HG03045 (cell line): ENCODE data around the gene TMEM259.
"Not testable (repeated sequence)": the region's sequence is repeated elsewhere in the genome, so short reads cannot be mapped to it uniquely, and the experiment has no call there.

ENCODE experiments used
- ATAC-seq: cut with Tn5 transposase; IDR thresholded peaks from one replicate; pipeline ENCODE4 v1.9.1; 2021; ENCODE audit warnings: mild to moderate bottlenecking, moderate library complexity; ENCODE audit not compliant: unreplicated experiment

Gene TMEM259

DNA sequence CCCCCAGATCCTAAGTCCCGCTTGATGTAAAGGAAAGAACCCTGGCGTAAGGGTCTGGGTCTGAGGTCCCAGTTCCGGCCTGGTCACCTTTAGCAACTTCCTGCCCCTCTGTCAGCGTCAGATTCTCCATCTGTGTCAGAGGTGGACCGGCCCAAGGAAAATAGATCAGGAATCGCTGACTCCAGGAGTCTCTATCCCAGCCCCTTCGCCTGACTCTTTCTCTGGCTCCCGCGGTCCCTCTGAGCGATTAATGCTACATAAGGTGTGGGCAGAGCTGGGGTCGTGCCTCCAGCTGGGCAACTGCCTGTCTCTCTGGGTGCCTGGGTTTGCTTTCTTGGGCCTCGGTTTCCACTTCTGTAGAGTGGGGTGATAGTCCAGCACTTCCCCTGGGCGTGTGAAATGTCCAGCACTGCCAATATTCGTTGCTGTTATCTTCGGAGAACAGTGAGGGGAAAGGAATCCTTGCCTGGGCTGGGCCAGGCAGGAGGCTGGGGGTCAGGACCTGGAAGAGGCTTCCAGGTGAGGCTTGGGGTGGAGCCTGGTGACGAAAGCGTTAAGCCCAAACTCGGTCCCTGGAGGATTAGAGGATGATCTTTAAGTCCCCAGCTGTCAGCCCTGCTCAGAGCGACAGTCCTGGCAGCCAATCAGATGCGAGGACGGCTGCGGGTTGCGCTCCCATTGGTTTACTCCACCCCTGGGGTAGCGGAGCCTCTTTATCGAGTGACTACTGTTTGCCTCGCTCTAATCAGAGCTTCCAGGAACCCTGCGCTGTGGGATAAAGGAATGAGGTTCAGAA is 19.8 kb upstream of the TMEM259 start:
- peak; percentile 44 for ATAC-seq

DNA sequence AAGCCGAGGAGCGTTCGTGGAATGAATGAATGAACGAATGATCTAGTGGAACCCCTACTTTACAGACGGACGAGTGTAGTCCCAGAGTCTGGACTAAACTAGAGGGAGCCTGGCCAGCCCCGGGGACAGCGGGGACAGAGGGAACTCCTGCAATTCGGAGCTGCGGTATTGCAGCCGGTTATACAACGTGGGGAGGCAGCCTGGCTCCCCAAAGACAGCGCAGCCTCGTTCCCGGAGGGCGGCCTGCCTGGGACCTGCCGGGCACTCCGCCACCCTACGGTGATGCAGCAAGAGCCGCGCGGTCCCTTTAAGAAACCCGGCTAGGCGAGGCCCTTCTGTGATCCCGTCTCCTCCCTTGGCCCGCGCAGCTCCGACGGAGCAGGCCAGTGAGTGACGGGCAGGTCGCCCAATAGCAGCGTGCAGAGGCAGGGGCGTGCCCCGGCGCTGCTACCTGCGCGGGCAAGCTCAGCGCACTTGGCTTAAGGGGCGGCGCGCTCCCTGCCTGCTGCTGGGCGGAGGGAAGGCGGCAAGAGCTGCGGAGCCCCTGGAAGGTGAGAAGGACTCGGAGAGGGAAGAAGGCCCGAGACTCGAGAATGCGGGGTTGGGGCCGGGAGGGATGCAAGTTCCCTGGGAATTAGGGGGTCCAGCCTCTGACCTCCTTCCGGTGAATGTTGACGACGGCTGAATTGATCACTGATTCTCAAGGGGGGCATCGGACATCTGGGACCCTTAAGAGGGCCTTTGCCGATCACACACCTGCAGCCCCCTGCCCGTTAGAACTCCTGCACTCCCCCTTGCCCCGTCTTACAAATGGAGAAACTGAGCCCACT is 18.9 kb upstream of the TMEM259 start, which contains the start of gene ABCA7:
TSS of gene ABCA7 (plus strand) at position 462 of the 830 bp plus-strand sequence. CDS start 1,255 bp downstream, outside the sequence.
- ATAC-seq, result peak; percentile 70

DNA sequence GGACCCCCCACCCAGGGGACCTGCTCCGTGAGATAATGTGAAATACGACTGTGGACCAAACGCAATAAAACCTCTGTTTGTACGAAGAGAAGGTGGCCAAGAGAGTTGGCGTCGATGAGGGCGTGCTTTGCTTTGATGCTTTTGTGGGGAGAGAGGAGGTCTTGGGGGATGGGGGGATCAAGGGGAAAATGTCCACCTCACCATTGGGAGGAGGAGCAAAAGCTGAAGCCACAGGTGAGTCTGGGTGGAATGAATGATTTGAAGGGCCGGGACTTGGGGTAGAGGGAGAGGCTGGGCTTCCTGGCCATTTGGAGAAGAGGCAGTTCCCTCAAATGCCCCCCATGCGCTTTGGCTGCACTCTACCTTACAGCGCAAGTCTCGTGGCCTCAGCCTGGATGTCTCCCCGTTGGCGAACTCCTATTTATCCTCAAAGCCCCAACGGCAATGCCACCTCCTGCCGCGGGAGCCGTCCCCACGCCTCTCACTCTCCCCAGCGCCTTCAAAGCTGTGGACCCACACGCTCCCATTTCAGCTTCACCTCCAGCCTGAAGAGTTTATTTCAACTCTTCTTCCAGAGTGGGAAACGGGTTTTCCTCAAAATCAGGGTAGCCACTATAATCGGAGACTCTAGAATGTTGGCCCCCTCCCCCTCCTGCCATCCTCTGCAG is 18.2 kb upstream of the TMEM259 start:
- no peak for ATAC-seq

DNA sequence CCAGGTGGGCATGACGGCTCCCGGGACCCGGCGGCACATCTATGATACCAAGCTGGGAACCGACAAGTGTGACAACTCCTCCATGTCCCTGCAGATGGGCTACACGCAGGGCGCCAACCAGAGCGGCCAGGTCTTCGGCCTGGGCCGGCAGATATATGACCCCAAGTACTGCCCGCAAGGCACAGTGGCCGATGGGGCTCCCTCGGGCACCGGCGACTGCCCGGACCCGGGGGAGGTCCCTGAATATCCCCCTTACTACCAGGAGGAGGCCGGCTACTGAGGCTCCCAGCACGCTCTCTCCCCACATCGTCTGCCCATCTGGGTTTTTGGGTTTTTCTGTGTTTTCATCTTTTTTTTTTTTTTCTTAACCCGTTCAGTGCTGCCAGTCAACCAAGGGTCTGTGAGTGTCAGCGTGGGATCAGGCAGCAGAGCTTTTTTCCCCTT is 16.7 kb upstream of the TMEM259 start:
- ATAC-seq, result no peak

DNA sequence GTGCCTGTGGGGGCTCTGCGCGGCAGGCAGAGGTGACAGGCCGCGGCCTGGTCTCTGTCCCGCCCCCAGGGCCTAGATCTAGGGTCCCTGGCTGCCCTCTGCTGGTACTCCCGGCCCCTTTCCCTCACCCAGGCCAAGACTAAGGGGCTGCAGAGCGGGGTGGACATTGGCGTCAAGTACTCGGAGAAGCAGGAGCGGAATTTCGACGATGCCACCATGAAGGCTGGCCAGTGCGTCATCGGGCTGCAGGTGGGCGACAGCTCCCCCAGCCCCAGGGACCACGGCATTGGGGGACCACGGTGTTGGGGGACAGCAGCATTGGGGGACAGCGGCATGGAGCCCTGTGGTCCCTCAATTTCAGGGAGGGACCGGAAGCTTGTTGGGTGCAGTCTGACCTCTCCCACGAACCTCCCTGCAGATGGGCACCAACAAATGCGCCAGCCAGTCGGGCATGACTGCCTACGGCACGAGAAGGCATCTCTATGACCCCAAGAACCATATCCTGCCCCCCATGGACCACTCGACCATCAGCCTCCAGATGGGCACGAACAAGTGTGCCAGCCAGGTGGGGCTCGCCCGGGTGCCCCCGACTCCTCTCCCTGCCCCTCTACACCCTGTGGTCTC is 15.2 kb upstream of the TMEM259 start:
- no peak for ATAC-seq

DNA sequence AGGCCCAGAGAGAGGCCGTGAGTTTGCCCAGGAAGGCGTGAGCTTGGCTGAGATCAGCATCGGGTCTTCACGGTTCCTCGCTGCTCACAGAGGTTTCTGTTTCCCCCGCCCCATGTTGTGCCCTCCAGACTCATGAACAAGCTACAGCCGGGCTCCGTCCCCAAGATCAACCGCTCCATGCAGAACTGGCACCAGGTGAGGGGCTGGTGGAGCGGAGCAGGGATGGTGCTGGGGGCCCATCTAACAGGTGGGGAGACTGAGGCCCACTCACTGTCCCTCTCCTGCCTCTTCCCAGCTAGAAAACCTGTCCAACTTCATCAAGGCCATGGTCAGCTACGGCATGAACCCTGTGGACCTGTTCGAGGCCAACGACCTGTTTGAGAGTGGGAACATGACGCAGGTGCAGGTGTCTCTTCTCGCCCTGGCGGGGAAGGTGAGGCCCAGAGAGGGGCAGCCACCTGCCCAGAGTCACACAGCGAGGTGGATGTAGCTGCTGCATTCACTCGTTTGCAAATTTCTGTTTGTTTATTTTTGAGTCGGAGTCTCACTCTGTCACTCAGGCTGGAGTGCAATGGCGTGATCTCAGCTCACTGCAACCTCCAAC is 11.4 kb upstream of the TMEM259 start:
- ATAC-seq, result no peak

DNA sequence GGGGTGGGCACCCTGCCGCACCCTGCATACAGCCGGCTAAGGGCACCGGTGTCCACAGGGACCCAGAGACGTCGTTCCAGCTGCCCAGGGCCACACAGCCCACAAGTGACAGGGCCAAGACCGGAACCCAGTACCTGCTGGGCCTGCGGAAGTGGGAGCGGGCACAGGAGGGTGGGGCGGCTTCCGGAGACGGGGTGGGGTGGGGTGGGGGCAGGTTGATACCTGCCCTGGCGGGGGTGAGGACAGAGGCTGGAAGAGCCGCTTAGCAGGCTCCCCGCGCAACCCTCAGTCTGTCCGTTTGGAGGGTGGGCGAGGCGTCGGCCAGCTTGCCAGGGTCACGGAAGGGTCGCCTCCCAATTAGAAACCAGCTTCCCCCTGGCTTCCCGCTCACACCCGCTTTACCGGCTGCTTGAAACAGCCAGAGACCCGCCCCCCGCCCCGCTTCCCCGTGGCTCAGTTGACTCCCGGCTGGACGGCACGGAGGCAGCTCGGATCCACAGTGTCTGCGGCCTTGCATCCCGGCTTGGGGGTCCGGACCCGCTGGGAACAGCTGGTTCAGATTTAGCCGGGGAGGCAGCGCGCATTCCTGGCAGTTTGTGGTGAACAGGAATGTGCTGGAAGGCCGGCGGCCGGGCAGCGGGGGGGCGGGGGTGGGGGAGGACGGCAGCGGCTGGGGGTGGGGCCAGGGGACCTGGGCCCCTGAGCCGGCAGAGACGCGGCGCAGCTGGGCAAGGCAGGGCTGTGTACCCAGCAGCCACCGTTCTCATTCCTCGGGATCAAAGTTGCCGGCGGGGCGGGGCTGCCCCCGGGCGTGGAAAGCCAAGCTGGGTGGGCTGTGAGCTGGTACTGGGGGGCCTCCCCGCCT is 7.4 kb upstream of the TMEM259 start:
- ATAC-seq, result no peak

DNA sequence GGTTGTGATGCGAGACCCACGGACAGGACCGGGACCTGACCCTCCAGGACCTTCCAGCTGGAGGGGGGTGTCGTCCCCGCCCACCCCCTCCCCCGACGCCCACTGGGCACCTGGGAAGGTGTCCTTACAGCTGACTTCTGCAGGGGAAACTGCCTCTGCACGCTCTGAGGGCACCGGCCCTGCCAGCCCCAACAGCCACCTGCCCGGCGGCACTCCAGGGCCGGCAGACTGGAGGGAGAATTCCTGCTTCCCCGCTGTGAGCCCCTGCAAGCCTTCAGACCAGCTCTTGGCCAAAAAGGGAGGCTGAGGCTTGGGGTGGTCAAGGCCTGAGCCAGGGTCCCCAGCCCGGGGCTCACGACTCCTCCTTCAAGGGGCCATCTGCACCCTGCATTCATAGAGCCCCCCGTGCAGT is 6.7 kb upstream of the TMEM259 start:
- no peak for ATAC-seq

DNA sequence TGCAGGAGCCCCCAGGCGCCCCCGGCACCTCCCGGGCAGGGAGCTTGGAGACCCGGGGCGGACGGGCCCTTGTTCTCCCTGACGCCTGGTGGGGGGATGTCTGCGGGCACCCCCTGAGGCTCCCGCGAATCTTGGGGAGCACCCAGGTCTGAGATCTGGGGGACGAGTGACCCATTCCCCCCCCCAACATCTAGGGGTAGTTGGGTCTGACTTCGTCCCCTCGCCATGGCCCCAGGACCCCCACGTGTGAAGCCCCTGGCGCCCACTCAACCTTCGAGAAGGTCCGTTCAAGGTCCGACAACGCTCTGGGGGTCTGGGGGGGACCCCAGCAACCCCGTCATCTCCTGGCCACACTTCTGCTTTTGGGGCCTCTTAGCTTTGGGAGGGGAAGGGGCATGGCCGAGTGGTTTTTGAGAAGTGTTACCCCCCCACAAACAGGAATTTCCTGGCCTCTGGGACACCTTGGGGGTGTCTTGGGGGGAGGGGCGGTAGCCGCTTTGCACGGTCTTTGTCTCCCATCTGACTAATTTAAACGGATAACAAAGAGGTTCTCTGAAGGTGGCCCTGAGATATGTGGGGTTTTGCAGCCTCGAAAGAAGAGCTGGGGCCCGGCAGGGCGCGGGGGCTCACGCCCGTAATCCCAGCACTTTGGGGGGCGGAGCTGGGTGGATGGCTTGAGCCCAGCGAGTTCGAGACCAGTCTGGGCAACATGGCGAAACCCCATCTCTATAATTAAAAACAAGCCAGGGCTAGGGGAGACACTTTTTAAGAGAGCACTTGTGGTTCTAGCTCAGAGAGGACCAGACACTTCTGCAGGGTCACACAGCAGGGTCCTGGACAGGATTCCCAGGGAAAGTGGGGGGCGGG is 6.1 kb upstream of the TMEM259 start:
- ATAC-seq, result no peak

DNA sequence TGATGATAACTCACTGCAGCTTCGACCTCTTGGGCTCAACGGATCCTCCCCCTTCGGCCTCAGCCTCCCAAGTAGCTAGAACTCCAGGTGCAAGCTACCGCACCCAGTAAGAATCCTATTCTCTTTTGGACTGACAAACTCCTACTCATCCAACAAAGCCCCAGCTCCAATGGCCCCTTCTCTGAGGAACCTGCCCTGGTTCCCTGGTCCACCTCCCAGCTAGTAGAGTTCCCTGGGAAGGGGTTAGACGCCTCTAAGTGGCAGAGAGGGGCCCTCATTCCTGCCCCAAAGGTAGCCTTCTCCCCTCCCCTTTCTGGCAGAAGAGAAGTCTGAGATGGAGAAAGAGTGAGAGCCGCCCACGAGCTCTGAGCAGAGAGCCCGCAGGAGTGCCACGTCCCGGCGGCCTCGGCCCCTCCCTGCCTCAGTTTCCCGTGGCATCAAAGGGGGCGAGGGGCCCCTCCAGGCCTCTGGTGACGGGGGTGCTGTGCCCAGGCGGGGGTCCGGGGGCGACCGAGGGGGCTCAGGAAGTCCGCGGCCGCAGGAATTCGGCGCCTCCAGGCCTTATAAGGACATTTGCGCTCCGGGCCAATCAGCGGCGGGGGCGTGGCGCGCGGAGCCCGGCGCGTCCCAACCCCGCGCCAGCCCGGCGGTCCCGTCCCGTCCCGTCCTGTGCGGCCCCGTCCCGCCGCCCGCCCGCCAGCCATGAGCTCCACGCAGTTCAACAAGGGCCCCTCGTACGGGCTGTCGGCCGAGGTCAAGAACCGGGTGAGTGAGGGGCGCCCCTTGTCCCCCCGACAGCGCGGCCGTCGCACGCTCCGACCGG is 5.2 kb upstream of the TMEM259 start, which contains the start of gene CNN2:
TSS of gene CNN2 (plus strand) at position 649 of the 823 bp plus-strand sequence. CDS start at position 703, 54 bp downstream.
- peak; percentile 51 for ATAC-seq

DNA sequence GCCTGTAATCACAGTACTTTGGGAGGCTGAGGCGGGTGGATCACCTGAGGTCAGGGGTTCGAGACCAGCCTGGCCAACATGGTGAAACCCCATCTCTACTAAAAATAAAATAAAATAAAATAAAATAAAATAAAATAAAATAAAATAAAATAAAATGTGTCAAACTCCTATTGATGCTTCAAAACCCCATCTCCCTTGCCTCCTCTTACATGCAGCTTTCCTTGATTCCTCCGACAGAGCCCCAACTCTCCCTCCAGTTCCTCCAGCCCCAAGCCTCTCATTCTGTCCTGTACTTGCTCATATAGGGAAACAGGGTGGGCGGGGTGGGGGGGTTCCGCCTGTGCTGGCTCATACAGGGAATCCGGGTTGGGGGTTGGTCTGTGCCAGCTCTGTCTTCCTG is 4.2 kb upstream of the TMEM259 start:
- not testable (repeated sequence) for ATAC-seq

DNA sequence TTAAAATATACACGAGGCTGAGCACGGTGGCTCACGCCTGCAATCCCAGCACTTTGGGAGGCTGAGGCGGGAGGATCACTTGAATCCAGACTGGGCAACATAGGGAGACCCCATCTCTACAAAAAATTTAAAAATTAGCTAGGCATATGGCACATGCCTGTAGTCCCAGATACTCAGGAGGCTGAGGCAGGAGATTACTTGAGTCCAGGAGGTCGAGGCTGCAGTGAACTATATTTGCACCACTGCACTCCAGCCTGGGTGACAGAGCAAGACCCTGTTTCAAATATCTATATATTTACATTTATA is 2.9 kb upstream of the TMEM259 start:
- ATAC-seq, result not testable (repeated sequence)

DNA sequence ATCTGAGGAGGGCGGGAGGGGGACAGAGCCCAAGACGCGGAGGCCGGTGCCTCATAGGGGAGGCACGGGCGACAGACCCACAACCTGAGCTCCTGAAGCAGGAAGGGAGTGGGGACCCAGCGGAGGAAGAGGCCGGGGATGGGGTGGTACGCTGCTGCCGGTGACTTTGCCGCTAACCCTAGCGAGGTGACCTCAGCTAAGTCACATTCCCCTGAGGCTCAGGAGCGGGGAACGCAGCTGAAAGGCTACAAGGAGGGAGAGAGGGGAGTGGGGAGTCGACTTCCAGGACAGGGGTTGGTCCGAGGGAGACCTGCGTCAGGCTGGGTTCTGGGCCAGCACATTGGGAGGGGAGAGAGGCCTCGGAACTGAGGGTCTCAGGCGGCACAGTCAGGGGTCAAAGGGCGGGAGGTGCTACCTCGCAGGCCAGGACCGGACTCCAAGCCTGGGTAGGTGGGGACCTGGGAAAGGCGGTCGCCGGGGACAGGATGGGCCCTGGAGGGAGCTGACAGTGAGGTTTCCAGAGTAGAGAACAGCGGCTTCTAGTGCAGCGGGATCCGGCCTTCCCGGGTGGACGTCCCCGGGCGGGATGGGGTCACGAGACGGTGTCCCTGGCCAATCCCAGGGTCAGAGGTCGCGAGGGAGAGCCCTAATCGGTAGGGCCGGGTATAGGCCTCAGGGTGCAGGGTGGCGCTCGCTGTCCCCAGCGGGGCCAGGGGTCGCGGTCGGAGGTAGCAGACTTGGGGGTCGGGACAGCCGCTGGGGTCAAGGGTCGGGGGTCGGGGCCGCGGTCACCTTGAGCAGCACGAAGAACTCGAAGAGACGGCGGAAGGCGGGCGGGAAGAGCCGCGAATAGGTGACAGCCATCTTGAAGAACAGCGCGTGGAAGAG is 699 bp downstream of the TMEM259 start:
- ATAC-seq, result no peak

DNA sequence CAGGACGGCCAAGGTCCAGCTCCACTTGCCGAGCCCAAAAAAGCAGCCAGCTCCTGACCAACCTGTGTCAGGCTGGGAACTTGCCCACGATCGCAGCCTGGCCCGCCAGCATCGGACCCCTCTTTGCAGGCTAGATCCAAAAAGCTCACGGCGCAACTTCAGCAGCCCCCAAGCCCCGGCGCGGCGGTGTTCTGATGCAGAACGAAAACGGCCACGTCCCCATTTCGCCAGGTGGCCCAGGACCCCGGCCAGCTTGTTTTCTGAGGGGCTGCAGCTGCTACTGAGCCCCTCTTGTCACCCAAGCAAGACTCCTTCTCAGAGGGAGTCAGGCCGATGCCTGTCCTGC is 1.3 kb downstream of the TMEM259 start:
- no peak for ATAC-seq

DNA sequence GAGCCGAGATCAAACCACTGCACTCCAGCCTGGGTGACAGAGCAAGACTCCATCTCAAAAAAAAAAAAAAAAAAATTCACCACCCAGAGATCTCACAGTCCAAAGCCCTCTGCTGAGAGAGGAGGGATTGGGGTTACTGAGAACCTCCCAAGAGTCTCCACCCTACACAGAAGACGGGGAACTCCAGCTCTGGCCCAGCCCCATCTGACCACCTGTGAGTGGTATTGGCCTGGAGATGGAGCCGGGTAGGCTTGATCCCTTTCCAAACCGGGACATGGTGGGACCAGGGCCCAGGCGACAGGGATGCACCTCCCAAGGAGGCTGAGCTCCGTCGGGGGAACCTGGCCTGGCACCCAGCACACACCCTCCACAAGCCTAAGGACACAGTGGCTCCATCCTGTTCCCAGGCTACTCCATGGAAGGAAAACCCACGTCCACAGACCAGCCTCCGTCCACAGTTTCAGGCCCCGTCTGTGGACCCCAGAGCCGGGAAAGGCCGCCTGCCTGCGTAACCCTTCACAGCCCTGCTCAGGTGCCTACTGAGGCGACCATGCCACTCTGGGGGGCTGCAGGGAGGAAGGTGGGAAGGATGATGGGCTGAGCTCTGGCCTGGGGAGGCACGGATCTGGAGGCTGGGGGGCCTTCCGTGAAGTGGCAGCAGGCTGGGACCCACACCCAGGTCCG is 1.8 kb downstream of the TMEM259 start:
- no peak for ATAC-seq

DNA sequence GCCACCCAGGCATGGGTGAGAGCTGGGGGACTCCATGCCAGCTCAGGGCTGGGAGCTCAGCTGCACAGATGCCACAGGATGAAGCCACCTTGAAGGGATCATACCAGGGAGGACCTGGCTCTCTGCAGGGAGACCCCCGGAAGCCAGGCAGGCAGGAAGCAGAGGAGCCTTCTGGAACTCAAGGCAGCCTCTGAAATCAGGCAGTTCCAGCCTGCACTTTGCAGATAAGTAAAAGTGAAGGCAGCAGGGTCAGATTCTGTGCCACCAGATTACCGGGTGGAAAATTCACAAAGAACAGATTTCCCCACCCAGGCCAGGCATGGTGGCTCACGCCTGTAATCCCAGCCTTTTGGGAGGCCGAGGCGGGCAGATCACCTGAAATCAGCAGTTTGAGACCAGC is 2.5 kb downstream of the TMEM259 start:
- ATAC-seq, result no peak
